Measurements from ENCODE around the gene FSCB. TPM values are rescaled to one million over a fixed set of nuclear protein-coding genes. Genes with fewer than 3 reads are reported as not detected.
"Not testable (repeated sequence)": the region's sequence is repeated elsewhere in the genome, so short reads cannot be mapped to it uniquely, and the experiment has no call there.

The FSCB gene
- total and polyA plus RNA-seq, 2 experiments from 2014 or later = not detected

- peak; percentile 12 for DNase-seq (ENCODE audit: low spot score)
- Histone ChIP-seq H3K9me3 (ENCODE audit: low read depth) (no peaks in the 10 kb centered on the region), H2AFZ (no peak overlapping the region), H3K27me3 (no peaks in the 10 kb centered on the region), H3K4me2 (no peak overlapping the region), H3K36me3 (replicated peaks; ENCODE audit: insufficient read depth, low read depth) (no peaks in the 10 kb centered on the region), H3K79me2 (no peaks in the 10 kb centered on the region), H3K4me3 (no peak overlapping the region), H3K4me1 (ENCODE audit: insufficient read depth) (peaks cover 8% of the 10 kb centered on the region), H4K20me1 (ENCODE audit: insufficient read depth, poor library complexity, severe bottlenecking) (no peaks in the 10 kb centered on the region), H3K9me2 (replicated peaks; ENCODE audit: insufficient read depth) (no peaks in the 10 kb centered on the region), H3K27ac (no peak overlapping the region)
- TF ChIP-seq CTCF (IDR thresholded peaks at IDR 0.05; ENCODE audit: poor library complexity) = no peak
- WGBS (ENCODE audit: low lambda C conversion rate, missing lambda C conversion rate) = 52% methylated on average over 1 of the region's 1 CpG
Observed at GRCh38 chr14:44529026-44529425, 21.9 kb upstream of the FSCB start.

- TF ChIP-seq EZH2phosphoT487 (IDR thresholded peaks at IDR 0.05; ENCODE audit: low read depth, severe bottlenecking, unreplicated experiment) = no peak
- no peak overlapping the region for H3K4me2 ChIP-seq
- no peak overlapping the region for H3K27ac ChIP-seq
Observed at GRCh38 chr14:44528180-44528579, 21.1 kb upstream of the FSCB start.

GRCh38 chr14:44525237-44525636, 18.2 kb upstream of the FSCB start:
- Histone ChIP-seq H3K27ac (no peak overlapping the region), H4K20me1 (ENCODE audit: insufficient read depth, poor library complexity, severe bottlenecking) (no peaks in the 10 kb centered on the region), H3K4me2 (no peak overlapping the region), H3K79me2 (no peaks in the 10 kb centered on the region), H3K4me3 (no peak overlapping the region), H3K4me1 (ENCODE audit: insufficient read depth) (peaks cover 8% of the 10 kb centered on the region), H3K9me3 (ENCODE audit: low read depth) (no peaks in the 10 kb centered on the region), H3K27me3 (no peaks in the 10 kb centered on the region), H3K9me2 (replicated peaks; ENCODE audit: insufficient read depth) (no peaks in the 10 kb centered on the region), H3K36me3 (replicated peaks; ENCODE audit: insufficient read depth, low read depth) (no peaks in the 10 kb centered on the region), H2AFZ (no peak overlapping the region)
- 75% methylated on average over 3 of the region's 3 CpGs for WGBS (ENCODE audit: low lambda C conversion rate, missing lambda C conversion rate)
- TF ChIP-seq EZH2phosphoT487 (IDR thresholded peaks at IDR 0.05; ENCODE audit: low read depth, severe bottlenecking, unreplicated experiment) = no peak
- TF ChIP-seq CTCF (IDR thresholded peaks at IDR 0.05; ENCODE audit: poor library complexity) = no peak
- no peak for TF ChIP-seq EZH2 (IDR thresholded peaks at IDR 0.05; ENCODE audit: borderline replicate concordance)
- no peak for DNase-seq (ENCODE audit: low spot score)

More at GRCh38 chr14:44528180-44528579, 21.1 kb upstream of the FSCB start:
- no peak for DNase-seq (ENCODE audit: low spot score)
- Histone ChIP-seq H2AFZ (no peak overlapping the region), H3K4me1 (ENCODE audit: insufficient read depth) (peaks cover 8% of the 10 kb centered on the region), H3K9me3 (ENCODE audit: low read depth) (no peaks in the 10 kb centered on the region), H4K20me1 (ENCODE audit: insufficient read depth, poor library complexity, severe bottlenecking) (no peaks in the 10 kb centered on the region), H3K9me2 (replicated peaks; ENCODE audit: insufficient read depth) (no peaks in the 10 kb centered on the region), H3K4me3 (no peak overlapping the region), H3K79me2 (no peaks in the 10 kb centered on the region), H3K36me3 (replicated peaks; ENCODE audit: insufficient read depth, low read depth) (no peaks in the 10 kb centered on the region), H3K27me3 (no peaks in the 10 kb centered on the region)

- not testable (repeated sequence) for H3K4me2 ChIP-seq; H3K79me2 ChIP-seq; H4K20me1 ChIP-seq (ENCODE audit: insufficient read depth, poor library complexity, severe bottlenecking); H3K4me1 ChIP-seq (ENCODE audit: insufficient read depth); H3K27ac ChIP-seq; H3K36me3 ChIP-seq (replicated peaks; ENCODE audit: insufficient read depth, low read depth); H3K4me3 ChIP-seq; H3K27me3 ChIP-seq; DNase-seq (ENCODE audit: low spot score); H3K9me3 ChIP-seq (ENCODE audit: low read depth); H3K9me2 ChIP-seq (replicated peaks; ENCODE audit: insufficient read depth); H2AFZ ChIP-seq
- WGBS (ENCODE audit: low lambda C conversion rate, missing lambda C conversion rate) = 81% methylated on average over 8 of the region's 8 CpGs
Observed at GRCh38 chr14:44515668-44516067, 8.6 kb upstream of the FSCB start.

DNA sequence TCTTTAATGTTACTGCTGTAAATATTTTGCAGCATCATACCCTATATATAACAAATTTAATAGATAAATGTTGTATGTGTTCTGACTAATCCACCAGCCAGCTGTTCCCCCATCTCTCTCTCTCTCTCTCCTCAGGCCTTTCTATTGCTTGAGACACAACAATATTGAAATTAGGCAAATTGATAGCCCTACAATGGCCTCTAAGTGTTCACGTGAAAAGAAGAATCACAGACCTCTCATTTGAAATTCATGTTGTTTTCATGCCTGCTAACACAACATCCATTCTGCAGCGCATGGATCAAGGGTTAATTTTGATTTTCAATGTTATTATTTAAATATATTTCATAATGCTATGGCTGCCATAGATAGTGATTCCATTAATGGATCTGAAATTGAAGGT, 1.8 kb upstream of the FSCB start:
- WGBS (ENCODE audit: low lambda C conversion rate, missing lambda C conversion rate) = 88% methylated on average over 2 of the region's 2 CpGs

More for the DNA sequence above, 1.8 kb upstream of the FSCB start:
- Histone ChIP-seq H3K4me2 (no peak overlapping the region), H3K4me3 (no peak overlapping the region), H3K27me3 (no peaks in the 10 kb centered on the region), H3K4me1 (ENCODE audit: insufficient read depth) (no peaks in the 10 kb centered on the region), H3K9me3 (ENCODE audit: low read depth) (no peaks in the 10 kb centered on the region), H3K79me2 (no peaks in the 10 kb centered on the region), H3K9me2 (replicated peaks; ENCODE audit: insufficient read depth) (no peaks in the 10 kb centered on the region), H3K27ac (no peak overlapping the region), H2AFZ (no peak overlapping the region), H4K20me1 (ENCODE audit: insufficient read depth, poor library complexity, severe bottlenecking) (no peaks in the 10 kb centered on the region), H3K36me3 (replicated peaks; ENCODE audit: insufficient read depth, low read depth) (no peaks in the 10 kb centered on the region)
- no peak for TF ChIP-seq EZH2phosphoT487 (IDR thresholded peaks at IDR 0.05; ENCODE audit: low read depth, severe bottlenecking, unreplicated experiment)
- no peak for TF ChIP-seq CTCF (IDR thresholded peaks at IDR 0.05; ENCODE audit: poor library complexity)
- no peak for TF ChIP-seq EZH2 (IDR thresholded peaks at IDR 0.05; ENCODE audit: borderline replicate concordance)
- no peak for DNase-seq (ENCODE audit: low spot score)
